ENCODE results near the gene CKS2.

CKS2 gene

GRCh38 chr9:89363311-89363670 lies 52.3 kb downstream of the CKS2 start:
- no peak for TF ChIP-seq YY1 (IDR thresholded peaks at IDR 0.05; ENCODE audit: low read depth)
- TF ChIP-seq FOXM1 (IDR thresholded peaks at IDR 0.05; ENCODE audit: borderline replicate concordance, low read depth), result no peak
- no peak for TF ChIP-seq TAF1 (IDR thresholded peaks at IDR 0.05; ENCODE audit: low read depth)
- no peak for TF ChIP-seq ZBTB7A (IDR thresholded peaks at IDR 0.05; ENCODE audit: low read depth)
- TF ChIP-seq RAD21 (IDR thresholded peaks at IDR 0.05; ENCODE audit: low read depth), result no peak
- no peak for TF ChIP-seq USF1 (IDR thresholded peaks at IDR 0.05)

GRCh38 chr9:89363921-89364665 lies 53.1 kb downstream of the CKS2 start:
- TF ChIP-seq TAF1 (IDR thresholded peaks at IDR 0.05; ENCODE audit: low read depth) (no peak), REST (IDR thresholded peaks at IDR 0.05; ENCODE audit: low read depth) (no peak), EP300 (IDR thresholded peaks at IDR 0.05; ENCODE audit: borderline replicate concordance) (no peak), EGR1 (IDR thresholded peaks at IDR 0.05) (no peak), TEAD4 (IDR thresholded peaks at IDR 0.05) (no peak), MAX (IDR thresholded peaks at IDR 0.05) (no peak), USF1 (IDR thresholded peaks at IDR 0.05) (no peak)

GRCh38 chr9:89364666-89365531 lies 53.9 kb downstream of the CKS2 start:
- TF ChIP-seq TAF1 (IDR thresholded peaks at IDR 0.05; ENCODE audit: low read depth), result no peak
- no peak for TF ChIP-seq FOXM1 (IDR thresholded peaks at IDR 0.05; ENCODE audit: borderline replicate concordance, low read depth)
- TF ChIP-seq NFIC (IDR thresholded peaks at IDR 0.05), result no peak
- TF ChIP-seq TEAD4 (IDR thresholded peaks at IDR 0.05), result no peak
- TF ChIP-seq USF1 (IDR thresholded peaks at IDR 0.05), result no peak
- TF ChIP-seq REST (IDR thresholded peaks at IDR 0.05; ENCODE audit: low read depth), result no peak
- no peak for TF ChIP-seq CREB1 (IDR thresholded peaks at IDR 0.05; ENCODE audit: low read depth)
- no peak for TF ChIP-seq EGR1 (IDR thresholded peaks at IDR 0.05)
- TF ChIP-seq RAD21 (IDR thresholded peaks at IDR 0.05; ENCODE audit: low read depth), result no peak
- no peak for TF ChIP-seq CEBPB (IDR thresholded peaks at IDR 0.05)
- TF ChIP-seq YY1 (IDR thresholded peaks at IDR 0.05; ENCODE audit: low read depth), result no peak
- no peak for TF ChIP-seq EP300 (IDR thresholded peaks at IDR 0.05; ENCODE audit: borderline replicate concordance)
- TF ChIP-seq MAX (IDR thresholded peaks at IDR 0.05), result no peak
- TF ChIP-seq ZBTB7A (IDR thresholded peaks at IDR 0.05; ENCODE audit: low read depth), result no peak
- no peak for TF ChIP-seq TCF12 (IDR thresholded peaks at IDR 0.05; ENCODE audit: low read depth)

GRCh38 chr9:89365532-89365912 lies 54.5 kb downstream of the CKS2 start:
- no peak for TF ChIP-seq USF1 (IDR thresholded peaks at IDR 0.05)
- TF ChIP-seq REST (IDR thresholded peaks at IDR 0.05; ENCODE audit: low read depth), result no peak
- no peak for TF ChIP-seq YY1 (IDR thresholded peaks at IDR 0.05; ENCODE audit: low read depth)
- no peak for TF ChIP-seq FOXM1 (IDR thresholded peaks at IDR 0.05; ENCODE audit: borderline replicate concordance, low read depth)
- no peak for TF ChIP-seq NFIC (IDR thresholded peaks at IDR 0.05)
- TF ChIP-seq TCF12 (IDR thresholded peaks at IDR 0.05; ENCODE audit: low read depth), result no peak
- TF ChIP-seq CREB1 (IDR thresholded peaks at IDR 0.05; ENCODE audit: low read depth), result no peak
- no peak for TF ChIP-seq RAD21 (IDR thresholded peaks at IDR 0.05; ENCODE audit: low read depth)
- TF ChIP-seq EP300 (IDR thresholded peaks at IDR 0.05; ENCODE audit: borderline replicate concordance), result no peak
- no peak for TF ChIP-seq MAX (IDR thresholded peaks at IDR 0.05)
- TF ChIP-seq TAF1 (IDR thresholded peaks at IDR 0.05; ENCODE audit: low read depth), result no peak
- TF ChIP-seq CEBPB (IDR thresholded peaks at IDR 0.05), result no peak
- no peak for TF ChIP-seq ZBTB7A (IDR thresholded peaks at IDR 0.05; ENCODE audit: low read depth)
